ENCODE measurements around the gene IFT74.

- TF ChIP-seq CTCF (IDR thresholded peaks at IDR 0.05) (no peak), POLR2AphosphoS5 (IDR thresholded peaks at IDR 0.05; ENCODE audit: low read depth, low read length) (no peak), REST (IDR thresholded peaks at IDR 0.05; ENCODE audit: insufficient read depth in 1 of 2, low read depth in 2 of 2, low read length in 1 of 2) (no peak), SIN3A (IDR thresholded peaks at IDR 0.05; ENCODE audit: borderline replicate concordance, insufficient read depth, low read depth, low read length) (no peak)
These were observed 66.7 kb downstream of the IFT74 start for GRCh38 chr9:27022920-27023319.
